Endodermal cell (in vitro differentiated cells): ENCODE results near the gene SRPRB. TPM values are rescaled to one million over a fixed set of nuclear protein-coding genes. Genes with fewer than 3 reads are reported as not detected.

Experiments
- DNase-seq: peaks from one replicate; pipeline ENCODE4 v3.0.0-alpha.2; 2017
- H3K27ac ChIP-seq: 2 replicates; pipeline ENCODE4 v1.5.1; 2013; ENCODE audit warnings: mild to moderate bottlenecking, low read depth, low read length, moderate library complexity
- H3K27me3 ChIP-seq: 2 replicates; pipeline ENCODE4 v1.6.1; 2013; ENCODE audit warnings: mild to moderate bottlenecking, low read length, moderate library complexity; ENCODE audit not compliant: insufficient read depth, control insufficient read depth, poor library complexity, severe bottlenecking
- H3K36me3 ChIP-seq: 2 replicates; pipeline ENCODE4 v1.7.0; 2013; ENCODE audit warnings: mild to moderate bottlenecking, low read length, moderate library complexity; ENCODE audit not compliant: control insufficient read depth, insufficient read depth
- H3K4me1 ChIP-seq: one replicate; pipeline ENCODE4 v1.7.0; 2013; ENCODE audit warnings: low read length; ENCODE audit not compliant: control insufficient read depth, insufficient read depth
- H3K4me3 ChIP-seq: 2 replicates; pipeline ENCODE4 v1.5.1; 2013; ENCODE audit warnings: mild to moderate bottlenecking, low read length, moderate library complexity
- H3K9ac ChIP-seq: 2 replicates; pipeline ENCODE4 v1.6.1; 2013; ENCODE audit warnings: mild to moderate bottlenecking, low read length, moderate library complexity; ENCODE audit not compliant: poor library complexity, severe bottlenecking; ENCODE audit errors: extremely low read depth
- H3K9me3 ChIP-seq: 2 replicates; pipeline ENCODE4 v1.6.1; 2013; ENCODE audit warnings: mild to moderate bottlenecking, low read length, moderate library complexity; ENCODE audit not compliant: control insufficient read depth
- H3K27ac Mint-ChIP-seq: 2 replicates; pipeline ENCODE4 v1.8.0; 2020; ENCODE audit warnings: mixed read lengths
- H3K27me3 Mint-ChIP-seq: 2 replicates; pipeline ENCODE4 v1.8.0; 2021; ENCODE audit warnings: mild to moderate bottlenecking, mixed read lengths; ENCODE audit not compliant: insufficient read depth
- H3K36me3 Mint-ChIP-seq: 2 replicates; pipeline ENCODE4 v1.8.0; 2020; ENCODE audit warnings: low read depth, mixed read lengths
- H3K4me1 Mint-ChIP-seq: 2 replicates; pipeline ENCODE4 v1.8.0; 2020; ENCODE audit warnings: mixed read lengths
- H3K4me3 Mint-ChIP-seq: 2 replicates; pipeline ENCODE4 v1.8.0; 2020; ENCODE audit warnings: mild to moderate bottlenecking, moderate library complexity, mixed read lengths
- H3K9me3 Mint-ChIP-seq: 2 replicates; pipeline ENCODE4 v1.8.0; 2020; ENCODE audit warnings: mild to moderate bottlenecking, mixed read lengths
- WGBS, 2 experiments: methylation state at CpG; one replicate each; pipeline versions ENCODE4 v1.1.5 to v1.1.7; 2013; ENCODE audit warnings: missing lambda C conversion rate in 2 of 2, mixed read lengths in 1 of 2; ENCODE audit not compliant: insufficient coverage in 1 of 2, insufficient read length in 1 of 2; 5-methylcytosine and 5-hydroxymethylcytosine counted together
- total RNA-seq, 2 donors: library from RNA; stranded (reverse); fragmentation: NEBNext Ultra II Directional in 1 of 2; extraction: Animal tissue kit (Norgen Biotek cat#: 25700) in 1 of 2; gene quantifications; 2 replicates in 1 of 2; 3 replicates in 1 of 2; pipeline ENCODE4 v1.2.1, GENCODE V29; 2021
- TF ChIP-seq, protein P1 (sequence below): fragments of 200-600 bp; sonication (generic); conservative IDR thresholded peaks from 2 replicates; pipeline ENCODE4 v1.5.0; 2021; ENCODE audit warnings: antibody characterized with exemption, mild to moderate bottlenecking

Gene SRPRB
- total RNA-seq, 2 donors from 2014 or later: 26.1 to 33.6 TPM

GRCh38 chr3:133854264-133855001 lies 48.8 kb downstream of the SRPRB start:
- Mint-ChIP-seq H3K27ac (no peak overlapping the region), H3K4me1 (peaks cover 6% of the 10 kb centered on the region), H3K36me3 (no peaks in the 10 kb centered on the region), H3K9me3 (no peaks in the 10 kb centered on the region), H3K4me3 (no peak overlapping the region), H3K27me3 (peaks cover 17% of the 10 kb centered on the region)
- 79 to 100% methylated on average over 1 to 5 of the region's 5 CpGs for WGBS, 2 experiments
- no peaks in the 10 kb centered on the region for H3K9me3 ChIP-seq
- no peaks in the 10 kb centered on the region for H3K4me1 ChIP-seq
- no peak for DNase-seq
- no peak overlapping the region for H3K9ac ChIP-seq
- TF ChIP-seq, protein P1, sequence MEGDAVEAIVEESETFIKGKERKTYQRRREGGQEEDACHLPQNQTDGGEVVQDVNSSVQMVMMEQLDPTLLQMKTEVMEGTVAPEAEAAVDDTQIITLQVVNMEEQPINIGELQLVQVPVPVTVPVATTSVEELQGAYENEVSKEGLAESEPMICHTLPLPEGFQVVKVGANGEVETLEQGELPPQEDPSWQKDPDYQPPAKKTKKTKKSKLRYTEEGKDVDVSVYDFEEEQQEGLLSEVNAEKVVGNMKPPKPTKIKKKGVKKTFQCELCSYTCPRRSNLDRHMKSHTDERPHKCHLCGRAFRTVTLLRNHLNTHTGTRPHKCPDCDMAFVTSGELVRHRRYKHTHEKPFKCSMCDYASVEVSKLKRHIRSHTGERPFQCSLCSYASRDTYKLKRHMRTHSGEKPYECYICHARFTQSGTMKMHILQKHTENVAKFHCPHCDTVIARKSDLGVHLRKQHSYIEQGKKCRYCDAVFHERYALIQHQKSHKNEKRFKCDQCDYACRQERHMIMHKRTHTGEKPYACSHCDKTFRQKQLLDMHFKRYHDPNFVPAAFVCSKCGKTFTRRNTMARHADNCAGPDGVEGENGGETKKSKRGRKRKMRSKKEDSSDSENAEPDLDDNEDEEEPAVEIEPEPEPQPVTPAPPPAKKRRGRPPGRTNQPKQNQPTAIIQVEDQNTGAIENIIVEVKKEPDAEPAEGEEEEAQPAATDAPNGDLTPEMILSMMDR: no peak
- no peak overlapping the region for H3K27ac ChIP-seq
- no peaks in the 10 kb centered on the region for H3K36me3 ChIP-seq
- H3K27me3 ChIP-seq: peaks cover 3% of the 10 kb centered on the region
- no peak overlapping the region for H3K4me3 ChIP-seq

DNA sequence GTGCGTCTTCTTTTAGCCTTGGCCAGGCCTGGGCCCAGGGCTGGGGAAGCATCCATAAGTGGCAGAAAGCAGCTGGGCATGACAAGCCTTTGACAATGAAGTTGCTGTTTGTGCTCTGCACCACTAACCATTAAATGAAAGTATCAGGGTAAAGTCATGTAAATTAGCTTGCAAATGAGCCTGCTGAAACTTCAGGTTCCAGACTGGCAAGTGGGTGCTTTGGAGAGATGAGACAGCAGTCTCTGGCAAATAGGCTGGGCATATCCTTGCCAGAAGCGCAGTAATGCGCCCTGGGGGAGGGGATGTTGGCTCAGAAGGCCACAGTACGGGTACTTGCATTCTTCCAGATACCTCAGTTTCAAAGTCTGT lies 49.4 kb downstream of the SRPRB start:
- no peaks in the 10 kb centered on the region for H3K36me3 ChIP-seq
- no peaks in the 10 kb centered on the region for H3K27me3 ChIP-seq
- peaks cover 6% of the 10 kb centered on the region for H3K4me1 Mint-ChIP-seq
- DNase-seq: no peak
- H3K27ac Mint-ChIP-seq: no peak overlapping the region
- no peak overlapping the region for H3K9ac ChIP-seq
- H3K9me3 ChIP-seq: no peaks in the 10 kb centered on the region
- TF ChIP-seq, protein P1: no peak
- no peaks in the 10 kb centered on the region for H3K4me1 ChIP-seq
- H3K27me3 Mint-ChIP-seq: peaks cover 12% of the 10 kb centered on the region
- H3K27ac ChIP-seq: no peak overlapping the region
- H3K9me3 Mint-ChIP-seq: no peaks in the 10 kb centered on the region
- no peaks in the 10 kb centered on the region for H3K36me3 Mint-ChIP-seq
- H3K4me3 Mint-ChIP-seq: no peak overlapping the region
- no peak overlapping the region for H3K4me3 ChIP-seq
- 95 to 96% methylated on average over 4 of the region's 4 CpGs for WGBS, 2 experiments

DNA sequence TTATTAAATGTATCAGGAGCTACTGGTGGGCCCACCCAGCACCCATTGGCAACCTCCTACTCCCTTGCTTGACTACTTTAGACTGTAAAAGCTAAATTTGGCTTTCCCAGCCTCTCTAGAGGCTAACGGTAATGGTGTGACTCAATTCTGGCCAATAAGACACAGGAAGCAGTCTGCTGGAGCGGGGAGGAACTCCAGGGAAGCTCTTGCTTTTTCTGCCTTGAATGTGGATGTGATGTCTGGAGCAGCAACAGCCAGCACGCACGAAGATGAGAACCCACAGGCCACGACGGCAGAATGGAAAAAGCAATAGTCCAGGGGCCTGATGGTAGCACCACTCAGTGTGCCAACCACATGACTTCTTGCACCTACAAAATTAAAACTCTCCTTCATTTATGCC lies 50.2 kb downstream of the SRPRB start:
- H3K9me3 ChIP-seq: no peaks in the 10 kb centered on the region
- no peak for DNase-seq
- no peaks in the 10 kb centered on the region for H3K9me3 Mint-ChIP-seq
- H3K27ac Mint-ChIP-seq: no peak overlapping the region
- TF ChIP-seq, protein P1: no peak
- no peaks in the 10 kb centered on the region for H3K27me3 ChIP-seq
- no peak overlapping the region for H3K4me3 Mint-ChIP-seq
- H3K9ac ChIP-seq: no peak overlapping the region
- H3K27me3 Mint-ChIP-seq: peaks cover 10% of the 10 kb centered on the region
- no peaks in the 10 kb centered on the region for H3K36me3 ChIP-seq
- no peaks in the 10 kb centered on the region for H3K36me3 Mint-ChIP-seq
- H3K4me3 ChIP-seq: no peak overlapping the region
- H3K27ac ChIP-seq: no peak overlapping the region
- peaks cover 6% of the 10 kb centered on the region for H3K4me1 Mint-ChIP-seq
- H3K4me1 ChIP-seq: no peaks in the 10 kb centered on the region
- WGBS, 2 experiments: 94 to 95% methylated on average over 6 of the region's 6 CpGs
